ENCODE results near the gene FNIP2.
"Not testable (repeated sequence)": the region's sequence is repeated elsewhere in the genome, so short reads cannot be mapped to it uniquely, and the experiment has no call there.

The FNIP2 gene

GRCh38 chr4:158873795-158874401 is 105.1 kb downstream of the FNIP2 start:
- TF ChIP-seq, protein P1, sequence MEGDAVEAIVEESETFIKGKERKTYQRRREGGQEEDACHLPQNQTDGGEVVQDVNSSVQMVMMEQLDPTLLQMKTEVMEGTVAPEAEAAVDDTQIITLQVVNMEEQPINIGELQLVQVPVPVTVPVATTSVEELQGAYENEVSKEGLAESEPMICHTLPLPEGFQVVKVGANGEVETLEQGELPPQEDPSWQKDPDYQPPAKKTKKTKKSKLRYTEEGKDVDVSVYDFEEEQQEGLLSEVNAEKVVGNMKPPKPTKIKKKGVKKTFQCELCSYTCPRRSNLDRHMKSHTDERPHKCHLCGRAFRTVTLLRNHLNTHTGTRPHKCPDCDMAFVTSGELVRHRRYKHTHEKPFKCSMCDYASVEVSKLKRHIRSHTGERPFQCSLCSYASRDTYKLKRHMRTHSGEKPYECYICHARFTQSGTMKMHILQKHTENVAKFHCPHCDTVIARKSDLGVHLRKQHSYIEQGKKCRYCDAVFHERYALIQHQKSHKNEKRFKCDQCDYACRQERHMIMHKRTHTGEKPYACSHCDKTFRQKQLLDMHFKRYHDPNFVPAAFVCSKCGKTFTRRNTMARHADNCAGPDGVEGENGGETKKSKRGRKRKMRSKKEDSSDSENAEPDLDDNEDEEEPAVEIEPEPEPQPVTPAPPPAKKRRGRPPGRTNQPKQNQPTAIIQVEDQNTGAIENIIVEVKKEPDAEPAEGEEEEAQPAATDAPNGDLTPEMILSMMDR (IDR thresholded peaks at IDR 0.05; ENCODE audit: insufficient read depth, missing control alignments), result no peak
- DNase-seq (ENCODE audit: insufficient read length, low spot score) (no peak), FAIRE-seq (no peak)

DNA sequence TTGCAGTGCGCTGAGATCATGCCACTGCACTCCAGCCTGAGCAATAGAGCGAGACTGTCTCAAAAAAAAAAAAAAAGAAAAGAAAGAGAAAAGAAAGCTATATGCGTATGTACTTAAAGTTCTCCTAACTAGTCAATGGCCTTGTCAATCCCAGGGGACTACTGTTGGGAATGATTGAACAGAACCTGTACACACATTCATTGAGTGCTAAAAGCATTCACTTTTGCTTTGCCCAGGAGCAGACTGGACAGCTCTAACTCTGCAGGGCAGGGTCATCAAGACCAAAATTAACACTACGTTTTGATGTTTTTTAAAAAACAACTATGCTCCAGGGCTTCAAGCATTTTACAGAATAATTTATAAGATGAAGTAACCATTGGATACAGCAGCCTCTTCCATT is 106.2 kb downstream of the FNIP2 start:
- DNase-seq (ENCODE audit: insufficient read length, low spot score), result no peak
- TF ChIP-seq, protein P1 (IDR thresholded peaks at IDR 0.05; ENCODE audit: insufficient read depth, missing control alignments), result no peak
- FAIRE-seq, result no peak

- FAIRE-seq, result no peak
- no peak for DNase-seq (ENCODE audit: insufficient read length, low spot score)
- TF ChIP-seq, protein P1 (IDR thresholded peaks at IDR 0.05; ENCODE audit: insufficient read depth, missing control alignments), result no peak
These were observed 106.6 kb downstream of the FNIP2 start for GRCh38 chr4:158875455-158875854.

- DNase-seq (ENCODE audit: insufficient read length, low spot score), result no peak
- TF ChIP-seq, protein P1 (IDR thresholded peaks at IDR 0.05; ENCODE audit: insufficient read depth, missing control alignments), result no peak
- no peak for FAIRE-seq
These were observed 108.2 kb downstream of the FNIP2 start for GRCh38 chr4:158877069-158877468.

DNA sequence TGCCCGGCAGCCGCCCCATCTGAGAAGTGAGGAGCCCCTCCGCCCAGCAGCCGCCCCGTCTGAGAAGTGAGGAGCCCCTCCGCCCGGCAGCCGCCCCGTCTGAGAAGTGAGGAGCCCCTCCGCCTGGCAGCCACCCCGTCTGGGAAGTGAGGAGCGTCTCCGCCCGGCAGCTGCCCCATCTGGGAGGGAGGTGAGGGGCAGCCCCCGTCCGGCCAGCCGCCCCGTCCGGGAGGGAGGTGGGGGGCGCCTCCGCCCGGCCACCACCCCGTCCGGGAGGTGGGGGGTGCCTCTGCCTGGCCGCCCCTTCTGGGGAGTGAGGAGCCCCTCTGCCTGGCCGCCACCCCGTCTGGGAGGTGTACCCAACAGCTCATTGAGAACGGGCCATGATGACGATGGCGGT is 113.3 kb downstream of the FNIP2 start:
- FAIRE-seq; DNase-seq (ENCODE audit: insufficient read length, low spot score): not testable (repeated sequence)

- FAIRE-seq (no peak), DNase-seq (ENCODE audit: insufficient read length, low spot score) (no peak)
These were observed 115.5 kb downstream of the FNIP2 start for GRCh38 chr4:158884280-158884679.

DNA sequence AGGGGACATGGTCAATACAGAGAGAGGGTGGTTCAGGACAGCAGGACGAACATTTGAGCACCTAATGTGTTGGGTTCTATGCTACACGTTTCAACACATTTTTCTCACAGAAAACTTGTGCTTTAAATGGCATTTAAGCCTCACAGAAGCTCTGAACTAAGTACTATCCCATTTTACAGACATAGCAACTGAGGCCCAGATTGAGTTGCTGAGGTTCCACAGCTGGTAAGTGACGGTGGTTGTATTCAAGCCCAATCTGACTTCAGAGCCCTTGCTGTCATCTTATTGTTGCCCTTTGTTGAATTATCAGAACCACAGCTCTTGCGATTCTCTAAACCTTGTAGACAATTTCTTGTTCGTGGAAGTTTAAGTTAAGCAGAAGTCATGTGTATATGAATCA is 116.7 kb downstream of the FNIP2 start:
- FAIRE-seq (no peak), DNase-seq (ENCODE audit: insufficient read length, low spot score) (no peak)
- TF ChIP-seq, protein P1 (IDR thresholded peaks at IDR 0.05; ENCODE audit: insufficient read depth, missing control alignments), result no peak

More at GRCh38 chr4:158884280-158884679, 115.5 kb downstream of the FNIP2 start:
- TF ChIP-seq, protein P1 (IDR thresholded peaks at IDR 0.05; ENCODE audit: insufficient read depth, missing control alignments), result no peak

GRCh38 chr4:158890294-158890693 is 121.5 kb downstream of the FNIP2 start:
- DNase-seq (ENCODE audit: insufficient read length, low spot score), result no peak
- no peak for FAIRE-seq
- TF ChIP-seq, protein P1 (IDR thresholded peaks at IDR 0.05; ENCODE audit: insufficient read depth, missing control alignments), result no peak

Measured in D721Med (cell line).